ENCODE results near the gene HSF5. TPM values are rescaled to one million over a fixed set of nuclear protein-coding genes. Genes with fewer than 3 reads are reported as not detected.

HSF5 gene
- total and polyA plus RNA-seq, 2 of the 13 experiments (the other 11 are each of a cell fraction or from before 2014, with no cell fraction given) = not detected

- TF ChIP-seq ZBTB46 (CRISPR knock-in tag; IDR thresholded peaks at IDR 0.05; ENCODE audit: borderline replicate concordance) (peak; percentile 56; the same call in 1 of the 2 replicates), FOXA3 (CRISPR knock-in tag; IDR thresholded peaks at IDR 0.05) (peak; percentile 100), ZNF34 (CRISPR knock-in tag; IDR thresholded peaks at IDR 0.05; ENCODE audit: borderline replicate concordance) (peak; percentile 89; the same call in 1 of the 2 replicates), GATA4 (IDR thresholded peaks at IDR 0.05; ENCODE audit: borderline replicate concordance, low read depth) (peak; percentile 98), HHEX (CRISPR knock-in tag; IDR thresholded peaks at IDR 0.05) (peak; percentile 93), SOX5 (CRISPR knock-in tag; IDR thresholded peaks at IDR 0.05; ENCODE audit: borderline replicate concordance) (peak; percentile 100), ZBTB4 (CRISPR knock-in tag; IDR thresholded peaks at IDR 0.05; ENCODE audit: borderline replicate concordance) (peak; percentile 88; the same call in 1 of the 2 replicates), IKZF4 (CRISPR knock-in tag; IDR thresholded peaks at IDR 0.05; ENCODE audit: borderline replicate concordance, low read depth, not compliant biosample characterization) (no peak), HNRNPL (IDR thresholded peaks at IDR 0.05; ENCODE audit: low read depth, low read length) (0 out of 2 replicates have a peak, but pooled peaks have one; percentile 18), ARID2 (CRISPR knock-in tag; IDR thresholded peaks at IDR 0.05; ENCODE audit: borderline replicate concordance) (peak; percentile 51; the same call in 1 of the 2 replicates), ZNF780A (CRISPR knock-in tag; IDR thresholded peaks at IDR 0.05) (peak; percentile 81; the same call in 1 of the 2 replicates), U2AF2 (IDR thresholded peaks at IDR 0.05; ENCODE audit: low read depth, low read length) (no peak), TRIM24 (CRISPR knock-in tag; IDR thresholded peaks at IDR 0.05) (peak; percentile 65; the same call in 1 of the 2 replicates), PRDM10 (CRISPR knock-in tag; IDR thresholded peaks at IDR 0.05; ENCODE audit: low read depth) (peak; percentile 94), PTBP1 (IDR thresholded peaks at IDR 0.05; ENCODE audit: low read depth, low read length, poor library complexity, severe bottlenecking) (no peak), IRF2 (CRISPR knock-in tag; IDR thresholded peaks at IDR 0.05) (peak; percentile 98), SP5 (CRISPR knock-in tag; IDR thresholded peaks at IDR 0.05; ENCODE audit: borderline replicate concordance, low read depth) (peak; percentile 99), ARNTL (CRISPR knock-in tag; IDR thresholded peaks at IDR 0.05) (peak; percentile 95), ZMAT5 (CRISPR knock-in tag; IDR thresholded peaks at IDR 0.05; ENCODE audit: borderline replicate concordance, low read depth) (no peak)
Observed at GRCh38 chr17:58391302-58391984, 96.8 kb downstream of the HSF5 start (continued).

Data from HepG2 (cell line).